HEK293 (cell line): Measurements from ENCODE around the gene MRPL18.

Source experiments
- ATF2 ChIP-seq: fragments of 450-650 bp; formaldehyde crosslinking; IDR thresholded peaks from 2 replicates; pipeline ENCODE4 v1.5.1; 2016; ENCODE audit warnings: missing biosample characterization, missing genetic modification characterization, low read depth
- GLI2 ChIP-seq: fragments of 450-650 bp; formaldehyde crosslinking; IDR thresholded peaks from 2 replicates; pipeline ENCODE4; 2017; ENCODE audit warnings: missing biosample characterization, missing genetic modification characterization, low read depth, borderline replicate concordance
- KLF1 ChIP-seq: fragments of 450-650 bp; formaldehyde crosslinking; IDR thresholded peaks from 2 replicates; pipeline ENCODE4 v1.5.1; 2016; ENCODE audit warnings: missing biosample characterization, missing genetic modification characterization
- PATZ1 ChIP-seq: fragments of 450-650 bp; formaldehyde crosslinking; IDR thresholded peaks from 2 replicates; pipeline ENCODE4 v1.5.1; 2016; ENCODE audit warnings: missing biosample characterization, missing genetic modification characterization
- PBX3 ChIP-seq: sonication (generic); formaldehyde crosslinking; IDR thresholded peaks from 2 replicates; pipeline ENCODE4 v1.8.1; 2022; ENCODE audit warnings: mild to moderate bottlenecking, moderate library complexity, missing genetic modification reagents
- PRDM2 ChIP-seq: fragments of 450-650 bp; formaldehyde crosslinking; IDR thresholded peaks from 2 replicates; pipeline ENCODE4 v1.5.1; 2016; ENCODE audit warnings: missing biosample characterization, missing genetic modification characterization, borderline replicate concordance
- SP3 ChIP-seq: fragments of 450-650 bp; formaldehyde crosslinking; IDR thresholded peaks from 2 replicates; pipeline ENCODE4 v1.5.1; 2016; ENCODE audit warnings: missing biosample characterization, missing genetic modification characterization
- ZBTB1 ChIP-seq: fragments of 450-650 bp; formaldehyde crosslinking; IDR thresholded peaks from 2 replicates; pipeline ENCODE4 v1.5.1; 2016; ENCODE audit warnings: missing biosample characterization, missing genetic modification characterization
- ZBTB26 ChIP-seq: fragments of 450-650 bp; formaldehyde crosslinking; optimal IDR thresholded peaks from 2 replicates; pipeline ENCODE3; 2016; ENCODE audit warnings: missing biosample characterization, mild to moderate bottlenecking, missing genetic modification characterization
- ZBTB44 ChIP-seq: fragments of 450-650 bp; IDR thresholded peaks from 2 replicates; pipeline ENCODE4 v1.5.1; 2018; ENCODE audit warnings: missing biosample characterization, mild to moderate bottlenecking, missing genetic modification characterization
- ZNF121 ChIP-seq: fragments of 450-650 bp; formaldehyde crosslinking; IDR thresholded peaks from 2 replicates; pipeline ENCODE4 v1.5.1; 2016; ENCODE audit warnings: missing biosample characterization, missing genetic modification characterization
- ZNF24 ChIP-seq: fragments of 450-650 bp; formaldehyde crosslinking; IDR thresholded peaks from 2 replicates; pipeline ENCODE4 v1.5.1; 2016; ENCODE audit warnings: missing biosample characterization, missing genetic modification characterization
- ZNF248 ChIP-seq: fragments of 450-650 bp; formaldehyde crosslinking; IDR thresholded peaks from 2 replicates; pipeline ENCODE4 v1.5.1; 2017; ENCODE audit warnings: missing biosample characterization, missing genetic modification characterization
- ZNF37A ChIP-seq: fragments of 450-650 bp; IDR thresholded peaks from 2 replicates; pipeline ENCODE4 v1.5.1; 2018; ENCODE audit warnings: missing biosample characterization, missing genetic modification characterization
- ZNF416 ChIP-seq: fragments of 450-650 bp; formaldehyde crosslinking; IDR thresholded peaks from 2 replicates; pipeline ENCODE4 v1.5.1; 2016; ENCODE audit warnings: missing biosample characterization, missing genetic modification characterization
- ZNF426 ChIP-seq: fragments of 450-650 bp; formaldehyde crosslinking; IDR thresholded peaks from 2 replicates; pipeline ENCODE4 v1.5.1; 2017; ENCODE audit warnings: missing biosample characterization, missing genetic modification characterization, mild to moderate bottlenecking, inconsistent platforms, moderate library complexity
- ZNF510 ChIP-seq: fragments of 450-650 bp; formaldehyde crosslinking; IDR thresholded peaks from 2 replicates; pipeline ENCODE4 v1.5.1; 2018; ENCODE audit warnings: mild to moderate bottlenecking, missing genetic modification characterization, missing biosample characterization; ENCODE audit not compliant: insufficient replicate concordance
- ZNF571 ChIP-seq: fragments of 450-650 bp; formaldehyde crosslinking; IDR thresholded peaks from 2 replicates; pipeline ENCODE4 v1.5.0; 2017; ENCODE audit warnings: missing biosample characterization, missing genetic modification characterization
- ZNF585B ChIP-seq: fragments of 450-650 bp; formaldehyde crosslinking; IDR thresholded peaks from 2 replicates; pipeline ENCODE4 v1.5.1; 2016; ENCODE audit warnings: missing biosample characterization, missing genetic modification characterization
- ZNF610 ChIP-seq: fragments of 450-650 bp; formaldehyde crosslinking; IDR thresholded peaks from 2 replicates; pipeline ENCODE4 v1.5.1; 2016; ENCODE audit warnings: missing biosample characterization, missing genetic modification characterization, borderline replicate concordance
- ZNF623 ChIP-seq: fragments of 450-650 bp; formaldehyde crosslinking; IDR thresholded peaks from 2 replicates; pipeline ENCODE4 v1.5.1; 2016; ENCODE audit warnings: missing biosample characterization, missing genetic modification characterization
- ZNF639 ChIP-seq: fragments of 450-650 bp; formaldehyde crosslinking; IDR thresholded peaks from 2 replicates; pipeline ENCODE4 v1.5.1; 2016; ENCODE audit warnings: missing biosample characterization, missing genetic modification characterization
- ZNF670 ChIP-seq: fragments of 450-650 bp; formaldehyde crosslinking; IDR thresholded peaks from 2 replicates; pipeline ENCODE4 v1.5.1; 2016; ENCODE audit warnings: missing biosample characterization, missing genetic modification characterization, low read depth
- ZNF792 ChIP-seq: fragments of 450-650 bp; formaldehyde crosslinking; IDR thresholded peaks from 2 replicates; pipeline ENCODE4 v1.5.1; 2016; ENCODE audit warnings: missing biosample characterization, missing genetic modification characterization

Gene MRPL18

GRCh38 chr6:159790149-159790955, at the start of gene MRPL18 (continued):
- TF ChIP-seq PBX3 (peak; percentile 86), ZBTB44 (tag by site-specific recombination) (no peak), KLF1 (tag by site-specific recombination) (no peak), ZNF426 (tag by site-specific recombination) (no peak), ZNF610 (tag by site-specific recombination) (0 out of 2 replicates have a peak, but pooled peaks have one; percentile 19), ZNF571 (tag by site-specific recombination) (no peak), ZNF670 (tag by site-specific recombination) (no peak), ZNF639 (tag by site-specific recombination) (peak; percentile 32; the same call in 1 of the 2 replicates), ZNF792 (no peak), ZNF623 (tag by site-specific recombination) (peak; percentile 31; the same call in 1 of the 2 replicates), ATF2 (tag by site-specific recombination) (no peak), PATZ1 (no peak), ZNF416 (no peak), GLI2 (tag by site-specific recombination) (no peak), ZNF121 (tag by site-specific recombination) (no peak), ZBTB1 (tag by site-specific recombination) (no peak), ZBTB26 (tag by site-specific recombination) (peak; percentile 14), PRDM2 (tag by site-specific recombination) (no peak), ZNF585B (tag by site-specific recombination) (no peak), ZNF37A (tag by site-specific recombination) (no peak), ZNF248 (tag by site-specific recombination) (no peak), ZNF24 (tag by site-specific recombination) (0 out of 2 replicates have a peak, but pooled peaks have one; percentile 33), ZNF510 (tag by site-specific recombination) (peak; percentile 61), SP3 (tag by site-specific recombination) (no peak; the same call in 1 of the 2 replicates)
